Measurements from ENCODE around the gene ACTA2.

DNA sequence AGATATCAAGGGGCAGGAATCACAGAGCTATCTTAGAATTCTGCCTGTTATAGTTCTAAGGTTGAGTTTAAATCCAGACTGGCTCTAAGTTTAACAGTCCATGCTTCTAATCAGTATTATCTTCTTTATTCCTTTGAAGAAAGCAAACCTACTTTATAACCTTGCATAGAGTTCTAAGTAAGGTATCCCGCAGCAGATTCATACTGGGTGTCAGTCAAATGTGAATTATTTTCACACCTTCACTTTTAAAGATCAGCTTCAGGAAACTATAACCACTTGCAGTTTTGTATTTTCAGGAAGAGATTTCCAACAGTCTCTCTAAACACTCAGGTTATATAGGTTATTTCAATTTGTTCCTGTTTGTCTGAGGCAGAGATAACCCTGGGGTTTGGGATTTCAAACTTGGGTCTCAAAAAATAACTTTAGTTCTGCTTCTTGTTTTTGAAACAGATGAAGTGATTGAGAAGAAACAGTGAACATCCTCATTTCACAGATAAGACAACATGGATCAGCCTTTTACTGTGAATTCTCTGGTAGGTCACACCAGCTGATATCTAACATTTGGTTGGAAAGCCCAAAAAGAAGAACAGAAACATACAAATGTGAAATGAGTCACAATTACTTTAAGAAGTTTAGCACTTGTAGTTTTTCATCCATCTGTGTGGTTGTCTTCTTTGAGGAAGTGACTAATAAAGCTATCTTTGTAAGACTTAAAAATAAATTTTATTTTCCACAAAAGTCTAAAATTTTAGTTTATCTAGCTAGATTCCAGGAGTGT lies 51.2 kb downstream of the ACTA2 start:
- TF ChIP-seq, protein P1, sequence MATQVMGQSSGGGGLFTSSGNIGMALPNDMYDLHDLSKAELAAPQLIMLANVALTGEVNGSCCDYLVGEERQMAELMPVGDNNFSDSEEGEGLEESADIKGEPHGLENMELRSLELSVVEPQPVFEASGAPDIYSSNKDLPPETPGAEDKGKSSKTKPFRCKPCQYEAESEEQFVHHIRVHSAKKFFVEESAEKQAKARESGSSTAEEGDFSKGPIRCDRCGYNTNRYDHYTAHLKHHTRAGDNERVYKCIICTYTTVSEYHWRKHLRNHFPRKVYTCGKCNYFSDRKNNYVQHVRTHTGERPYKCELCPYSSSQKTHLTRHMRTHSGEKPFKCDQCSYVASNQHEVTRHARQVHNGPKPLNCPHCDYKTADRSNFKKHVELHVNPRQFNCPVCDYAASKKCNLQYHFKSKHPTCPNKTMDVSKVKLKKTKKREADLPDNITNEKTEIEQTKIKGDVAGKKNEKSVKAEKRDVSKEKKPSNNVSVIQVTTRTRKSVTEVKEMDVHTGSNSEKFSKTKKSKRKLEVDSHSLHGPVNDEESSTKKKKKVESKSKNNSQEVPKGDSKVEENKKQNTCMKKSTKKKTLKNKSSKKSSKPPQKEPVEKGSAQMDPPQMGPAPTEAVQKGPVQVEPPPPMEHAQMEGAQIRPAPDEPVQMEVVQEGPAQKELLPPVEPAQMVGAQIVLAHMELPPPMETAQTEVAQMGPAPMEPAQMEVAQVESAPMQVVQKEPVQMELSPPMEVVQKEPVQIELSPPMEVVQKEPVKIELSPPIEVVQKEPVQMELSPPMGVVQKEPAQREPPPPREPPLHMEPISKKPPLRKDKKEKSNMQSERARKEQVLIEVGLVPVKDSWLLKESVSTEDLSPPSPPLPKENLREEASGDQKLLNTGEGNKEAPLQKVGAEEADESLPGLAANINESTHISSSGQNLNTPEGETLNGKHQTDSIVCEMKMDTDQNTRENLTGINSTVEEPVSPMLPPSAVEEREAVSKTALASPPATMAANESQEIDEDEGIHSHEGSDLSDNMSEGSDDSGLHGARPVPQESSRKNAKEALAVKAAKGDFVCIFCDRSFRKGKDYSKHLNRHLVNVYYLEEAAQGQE (IDR thresholded peaks at IDR 0.05; ENCODE audit: insufficient read depth in 1 of 2, low read depth in 2 of 2, low read length in 2 of 2): no peak
- TF ChIP-seq POLR2AphosphoS5 (IDR thresholded peaks at IDR 0.05; ENCODE audit: low read depth, low read length): no peak

All from PFSK-1 (cell line).